SHP77 treated with DMSO at 0.1 percent for 48 hours (cell line): ENCODE data around the gene HMX1.

Experiments
- DNase-seq: peaks from one replicate; lab custom pipeline; 2025; lab: John Stamatoyannopoulos, UW

The HMX1 gene

GRCh38 chr4:8819473-8820177 lies 52.0 kb downstream of the HMX1 start:
- DNase-seq = no peak

- no peak for DNase-seq
Observed at GRCh38 chr4:8819019-8819418, 52.6 kb downstream of the HMX1 start.

GRCh38 chr4:8818063-8818881 lies 53.4 kb downstream of the HMX1 start:
- no peak for DNase-seq

GRCh38 chr4:8817813-8818062 lies 53.9 kb downstream of the HMX1 start:
- no peak for DNase-seq

GRCh38 chr4:8817096-8817812 lies 54.4 kb downstream of the HMX1 start:
- DNase-seq = no peak
